D721Med (cell line): ENCODE measurements around the gene CAPS.

Source experiments
- DNase-seq: peaks from one replicate; pipeline ENCODE4 v3.0.0; 2011; ENCODE audit warnings: low spot score; ENCODE audit not compliant: insufficient read length
- FAIRE-seq: peaks from 2 replicates; lab custom pipeline; 2011; peaks lifted over from hg19 to GRCh38; lab: Jason Lieb, UNC
- CTCF ChIP-seq: IDR thresholded peaks from 2 replicates; pipeline ENCODE4 v1.5.1; 2012; ENCODE audit warnings: mild to moderate bottlenecking, control low read depth; ENCODE audit not compliant: insufficient read depth; ENCODE audit errors: missing control alignments

Gene CAPS

DNA sequence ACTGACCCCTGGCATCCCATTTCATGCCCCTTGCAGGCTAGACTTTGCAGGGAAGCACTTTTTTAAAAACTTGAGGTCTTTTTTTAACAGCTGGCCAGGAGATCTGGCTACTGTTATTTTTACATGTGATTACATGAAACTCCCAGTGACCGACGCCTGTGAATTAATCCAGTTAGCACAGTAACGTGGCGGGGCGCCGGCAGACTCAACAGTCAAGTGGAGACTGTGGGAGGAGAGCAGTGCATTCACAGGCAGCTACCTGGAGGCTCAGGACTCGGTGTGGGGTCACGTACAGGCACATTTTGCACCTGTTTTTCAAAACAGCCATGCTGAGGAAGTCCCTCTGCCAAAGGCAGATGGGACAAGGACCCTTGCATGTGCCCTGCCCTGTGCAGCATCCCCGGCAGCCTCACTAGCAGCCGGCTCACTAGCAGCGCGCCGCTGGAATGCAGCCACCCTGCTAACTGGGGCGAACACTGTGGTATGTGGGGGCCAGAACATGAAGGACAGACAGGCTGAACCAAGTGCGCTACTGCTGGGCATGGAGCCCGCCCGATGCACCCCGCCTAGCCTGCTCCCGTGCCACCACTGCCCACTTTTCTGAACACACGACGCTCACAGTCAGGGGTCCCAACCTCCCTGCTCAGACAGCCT is 18.7 kb downstream of the CAPS start:
- FAIRE-seq: no peak
- TF ChIP-seq CTCF: no peak
- no peak for DNase-seq

DNA sequence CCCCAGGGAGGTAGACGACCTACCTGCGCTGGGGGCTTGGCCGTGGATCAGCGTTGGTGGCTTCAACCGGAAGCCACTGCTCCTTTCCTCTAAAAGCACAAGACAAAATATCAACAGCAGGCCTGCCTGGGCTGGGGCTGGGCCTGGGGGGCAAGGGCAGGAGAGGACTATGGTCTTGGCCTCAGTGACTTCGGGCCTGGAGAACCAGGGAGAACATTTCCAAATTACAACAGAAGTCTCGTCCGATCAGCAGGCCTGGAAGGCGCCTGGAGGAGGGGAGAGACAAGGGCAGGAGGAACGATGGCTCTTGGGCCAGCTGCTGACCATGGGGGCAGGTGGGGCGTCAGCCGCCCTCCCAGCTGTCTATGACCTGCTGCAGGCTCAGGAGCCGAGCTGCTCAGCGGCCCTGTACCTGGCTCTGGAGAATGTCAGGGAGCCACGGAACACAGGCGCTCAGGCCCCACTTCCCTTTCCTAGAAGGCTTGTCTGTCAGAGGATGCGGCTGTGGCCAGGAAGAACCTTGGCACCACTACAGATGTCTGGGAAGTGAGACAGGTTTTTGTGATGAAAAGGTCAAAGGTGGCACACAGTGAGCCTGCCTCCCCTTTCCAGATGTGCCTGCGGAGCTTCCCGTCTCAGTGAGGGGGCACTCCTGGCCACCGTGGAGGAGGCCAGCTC is 19.5 kb downstream of the CAPS start:
- TF ChIP-seq CTCF: no peak
- FAIRE-seq: no peak
- DNase-seq: no peak

GRCh38 chr19:5934069-5934401 is 20.0 kb downstream of the CAPS start:
- FAIRE-seq (no peak), DNase-seq (no peak)
- TF ChIP-seq CTCF: no peak

- FAIRE-seq (no peak), DNase-seq (no peak)
- TF ChIP-seq CTCF: no peak
Measured at GRCh38 chr19:5934774-5935472, 20.9 kb downstream of the CAPS start.

DNA sequence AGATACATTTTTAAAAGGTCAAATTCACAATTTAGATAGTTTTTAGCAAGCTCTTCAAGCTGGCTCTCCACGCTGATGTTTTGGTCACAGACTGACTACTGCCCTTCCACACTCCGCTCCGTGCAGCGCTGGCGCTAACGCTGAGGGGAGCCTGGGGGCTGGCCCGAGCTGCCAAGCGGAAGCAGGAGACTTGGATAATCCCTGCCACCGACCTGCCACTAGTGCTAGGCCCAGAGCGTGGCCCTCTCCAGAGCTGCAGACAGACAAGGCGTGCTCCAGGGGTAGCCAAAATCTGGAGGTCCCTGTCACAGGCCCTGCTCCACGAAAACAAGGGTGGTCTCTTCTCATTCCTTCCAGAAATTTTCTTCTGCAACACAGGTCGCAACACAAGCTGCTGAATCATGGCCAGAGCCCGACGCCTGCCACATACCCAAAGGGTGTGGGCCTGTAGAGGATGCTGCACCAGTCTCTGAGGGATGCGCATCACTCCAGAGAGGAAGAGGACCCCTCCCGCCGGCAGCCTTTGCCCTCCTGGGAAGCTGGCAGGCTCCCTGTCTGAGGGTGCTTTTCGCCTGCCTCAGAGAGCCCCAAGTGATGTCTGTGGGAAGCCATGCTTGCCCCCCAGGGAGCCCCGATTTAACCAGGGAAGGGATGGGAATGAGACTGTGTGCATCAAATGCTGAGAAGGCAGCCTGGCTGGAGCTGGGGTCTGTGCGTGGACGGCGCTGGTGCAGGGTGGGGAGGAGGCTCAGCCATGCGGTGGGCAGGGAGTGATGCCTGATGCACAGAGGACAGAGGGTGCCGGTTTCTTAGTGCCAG is 21.6 kb downstream of the CAPS start:
- DNase-seq: no peak
- no peak for FAIRE-seq
- no peak for TF ChIP-seq CTCF

- no peak for DNase-seq
- no peak for FAIRE-seq
- no peak for TF ChIP-seq CTCF
Measured at GRCh38 chr19:5936292-5936592, 22.2 kb downstream of the CAPS start.
